ENCODE data around the gene DNAJC5. TPM values are rescaled to one million over a fixed set of nuclear protein-coding genes. Genes with fewer than 3 reads are reported as not detected.

Gene DNAJC5
- total RNA-seq, 1 experiment from 2014 or later, result 124 TPM

GRCh38 chr20:63900413-63900812, 5.5 kb downstream of the DNAJC5 start:
- DNase-seq, result no peak
- intact Hi-C loops (cut with micrococcal nuclease; ENCODE audit: unreplicated experiment), result no loop called here
- Mint-ChIP-seq H3K9me3 (ENCODE audit: unreplicated experiment) (no peaks in the 10 kb centered on the region), H3K27me3 (ENCODE audit: insufficient read depth, unreplicated experiment) (no peaks in the 10 kb centered on the region), H3K27ac (ENCODE audit: unreplicated experiment) (peak overlapping the region; percentile 32), H3K4me3 (ENCODE audit: unreplicated experiment) (no peak overlapping the region), H3K4me1 (ENCODE audit: low read depth, unreplicated experiment) (peaks cover 31% of the 10 kb centered on the region), H3K36me3 (ENCODE audit: insufficient read depth, unreplicated experiment) (peaks cover 68% of the 10 kb centered on the region)
- BruUV-seq (replicated peaks), result no TSS peak
- peaks cover 4% of the 10 kb centered on the region for H3K36me3 ChIP-seq (ENCODE audit: control insufficient read depth, insufficient read depth, low read length)
- H3K9me3 ChIP-seq, result no peaks in the 10 kb centered on the region
- H3K4me3 ChIP-seq (ENCODE audit: low read depth, low read length), result no peak overlapping the region
- no peaks in the 10 kb centered on the region for H3K27me3 ChIP-seq (replicated peaks; ENCODE audit: control insufficient read depth, insufficient read depth, low read length)
- ChIA-PET POLR2A (interaction anchor here (0.6 kb wide), 1 partner anchor 22 kb away, joined by 3 read pairs; no protein-coding TSS in a partner anchor), CTCF (no interaction called here)
- no peak for TF ChIP-seq CTCF (IDR thresholded peaks at IDR 0.05; ENCODE audit: insufficient read depth in 1 of 2, low read depth in 1 of 2, low read length in 1 of 2, severe bottlenecking in 1 of 2, unreplicated experiment in 1 of 2)
- peaks cover 16% of the 10 kb centered on the region for H3K4me1 ChIP-seq

- H3K4me1 Mint-ChIP-seq (ENCODE audit: low read depth, unreplicated experiment), result peaks cover 26% of the 10 kb centered on the region
- no peaks in the 10 kb centered on the region for H3K27me3 ChIP-seq (replicated peaks; ENCODE audit: control insufficient read depth, insufficient read depth, low read length)
- DNase-seq, result no peak
- H3K36me3 Mint-ChIP-seq (ENCODE audit: insufficient read depth, unreplicated experiment), result peaks cover 61% of the 10 kb centered on the region
- H3K4me1 ChIP-seq, result peaks cover 23% of the 10 kb centered on the region
- ChIA-PET POLR2A (interaction anchor here (1.4 kb wide), 1 partner anchor 39 kb away, joined by 4 read pairs; the partner anchor contains the start of gene TPD52L2), CTCF (no interaction called here)
- no peaks in the 10 kb centered on the region for H3K27me3 Mint-ChIP-seq (ENCODE audit: insufficient read depth, unreplicated experiment)
- H3K36me3 ChIP-seq (ENCODE audit: control insufficient read depth, insufficient read depth, low read length), result peaks cover 4% of the 10 kb centered on the region
- H3K4me3 ChIP-seq (ENCODE audit: low read depth, low read length), result no peak overlapping the region
- H3K27ac Mint-ChIP-seq (ENCODE audit: unreplicated experiment), result peak overlapping the region; percentile 39
- H3K9me3 ChIP-seq, result no peaks in the 10 kb centered on the region
- intact Hi-C loops (cut with micrococcal nuclease; ENCODE audit: unreplicated experiment), result no loop called here
- no TSS peak for BruUV-seq (replicated peaks)
- no peaks in the 10 kb centered on the region for H3K9me3 Mint-ChIP-seq (ENCODE audit: unreplicated experiment)
- no peak overlapping the region for H3K4me3 Mint-ChIP-seq (ENCODE audit: unreplicated experiment)
- TF ChIP-seq CTCF (IDR thresholded peaks at IDR 0.05; ENCODE audit: insufficient read depth in 1 of 2, low read depth in 1 of 2, low read length in 1 of 2, severe bottlenecking in 1 of 2, unreplicated experiment in 1 of 2), result no peak
Measured at GRCh38 chr20:63903796-63904561, 9.1 kb downstream of the DNAJC5 start.

- BruUV-seq (replicated peaks), result no TSS peak
- no peak for TF ChIP-seq CTCF (IDR thresholded peaks at IDR 0.05; ENCODE audit: insufficient read depth in 1 of 2, low read depth in 1 of 2, low read length in 1 of 2, severe bottlenecking in 1 of 2, unreplicated experiment in 1 of 2)
- no peaks in the 10 kb centered on the region for H3K9me3 ChIP-seq
- intact Hi-C loops (cut with micrococcal nuclease; ENCODE audit: unreplicated experiment), result loop anchor here (1.0 kb wide), 1 partner anchor 12 kb away; no protein-coding TSS in a partner anchor
- Mint-ChIP-seq H3K9me3 (ENCODE audit: unreplicated experiment) (no peaks in the 10 kb centered on the region), H3K4me1 (ENCODE audit: low read depth, unreplicated experiment) (peaks cover 35% of the 10 kb centered on the region), H3K27ac (ENCODE audit: unreplicated experiment) (peak overlapping the region; percentile 59), H3K4me3 (ENCODE audit: unreplicated experiment) (peak overlapping the region; percentile 8), H3K27me3 (ENCODE audit: insufficient read depth, unreplicated experiment) (no peaks in the 10 kb centered on the region), H3K36me3 (ENCODE audit: insufficient read depth, unreplicated experiment) (peaks cover 64% of the 10 kb centered on the region)
- no peak overlapping the region for H3K4me3 ChIP-seq (ENCODE audit: low read depth, low read length)
- peak; percentile 75 to 88 for DNase-seq
- H3K4me1 ChIP-seq, result peaks cover 24% of the 10 kb centered on the region
- H3K27me3 ChIP-seq (replicated peaks; ENCODE audit: control insufficient read depth, insufficient read depth, low read length), result no peaks in the 10 kb centered on the region
- POLR2A ChIA-PET, result no interaction called here
- CTCF ChIA-PET, result interaction anchor here (1.0 kb wide), 1 partner anchor 370 kb away, joined by 3 read pairs; no protein-coding TSS in a partner anchor
- peaks cover 2% of the 10 kb centered on the region for H3K36me3 ChIP-seq (ENCODE audit: control insufficient read depth, insufficient read depth, low read length)
Measured at GRCh38 chr20:63908008-63908682, 13.2 kb downstream of the DNAJC5 start.
